ENCODE results near the gene AKAP13.

AKAP13 gene

DNA sequence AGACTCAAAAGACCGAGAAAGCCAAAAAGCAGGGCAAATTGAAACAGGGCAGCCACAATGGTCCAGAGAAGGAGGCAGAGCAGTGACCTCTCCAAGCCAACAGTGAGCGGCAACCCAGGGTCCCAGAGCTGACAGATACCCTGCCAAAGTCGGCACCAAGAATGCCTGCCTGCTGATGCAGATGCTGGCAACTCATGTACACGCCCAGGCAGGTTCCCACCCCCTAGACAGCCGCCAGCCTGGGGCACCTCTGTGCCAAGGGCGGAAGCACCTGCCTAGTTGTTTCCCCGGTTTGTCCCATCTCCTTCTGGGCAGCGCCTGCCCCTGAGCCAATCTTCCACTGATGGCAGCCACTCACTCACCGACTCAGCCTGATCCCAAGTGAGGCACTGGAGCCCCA, 392.3 kb downstream of the AKAP13 start:
- H3K4me3 ChIP-seq (ENCODE audit: low read depth, low read length) = no peak overlapping the region
- H3K9me3 ChIP-seq (ENCODE audit: control insufficient read depth, insufficient read depth, low read length) = no peaks in the 10 kb centered on the region
- no peak overlapping the region for H3K9ac ChIP-seq (ENCODE audit: low read depth, low read length)
- no peaks in the 10 kb centered on the region for H3K4me1 ChIP-seq (ENCODE audit: control insufficient read depth, insufficient read depth, low read length)
- H3K27me3 ChIP-seq (ENCODE audit: control insufficient read depth, insufficient read depth, low read length) = no peaks in the 10 kb centered on the region
- peaks cover 9% of the 10 kb centered on the region for H3K36me3 ChIP-seq (ENCODE audit: control insufficient read depth, insufficient read depth, low read length)

DNA sequence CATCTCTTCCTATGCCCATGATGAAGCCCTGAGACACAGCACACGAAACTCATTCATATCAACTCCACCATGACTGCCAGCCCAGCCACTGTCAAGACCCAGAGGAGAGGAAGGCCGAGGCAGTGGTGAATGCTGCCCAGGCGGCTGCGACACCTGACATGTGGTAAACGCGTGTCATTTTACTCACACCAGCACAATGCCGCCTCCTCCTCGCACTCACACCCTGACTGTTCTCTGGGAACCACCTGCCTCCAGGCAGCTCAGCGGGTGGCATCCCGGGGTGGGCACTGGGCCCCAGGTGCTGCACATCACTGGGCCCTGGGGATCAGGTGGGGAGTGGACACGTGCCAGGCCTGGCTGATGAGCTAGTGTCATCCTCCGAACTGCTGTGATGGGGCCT, 392.8 kb downstream of the AKAP13 start:
- Histone ChIP-seq H3K4me1 (ENCODE audit: control insufficient read depth, insufficient read depth, low read length) (no peaks in the 10 kb centered on the region), H3K27me3 (ENCODE audit: control insufficient read depth, insufficient read depth, low read length) (no peaks in the 10 kb centered on the region), H3K4me3 (ENCODE audit: low read depth, low read length) (no peak overlapping the region), H3K36me3 (ENCODE audit: control insufficient read depth, insufficient read depth, low read length) (peaks cover 4% of the 10 kb centered on the region), H3K9ac (ENCODE audit: low read depth, low read length) (no peak overlapping the region), H3K9me3 (ENCODE audit: control insufficient read depth, insufficient read depth, low read length) (no peaks in the 10 kb centered on the region)

DNA sequence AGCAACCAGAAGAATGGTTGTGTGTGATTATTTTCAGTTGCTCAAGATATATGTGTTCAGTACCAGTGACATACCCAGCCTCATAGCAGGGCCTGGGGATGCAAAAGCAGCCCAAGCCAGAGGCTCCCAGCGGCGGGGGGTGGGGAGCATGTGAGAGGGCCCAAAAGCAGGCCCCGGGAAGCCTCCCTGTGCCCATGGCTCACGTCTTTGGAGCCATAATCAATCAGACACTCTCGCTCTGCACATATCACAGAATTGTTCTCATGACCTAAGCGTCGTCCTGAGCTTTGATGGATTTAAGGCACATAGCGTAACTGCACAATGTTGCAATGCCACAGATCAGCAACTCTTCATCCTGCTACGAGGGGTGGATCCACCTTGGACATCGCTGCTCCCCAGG, 393.6 kb downstream of the AKAP13 start:
- no peaks in the 10 kb centered on the region for H3K9me3 ChIP-seq (ENCODE audit: control insufficient read depth, insufficient read depth, low read length)
- H3K27me3 ChIP-seq (ENCODE audit: control insufficient read depth, insufficient read depth, low read length) = no peaks in the 10 kb centered on the region
- H3K9ac ChIP-seq (ENCODE audit: low read depth, low read length) = no peak overlapping the region
- H3K36me3 ChIP-seq (ENCODE audit: control insufficient read depth, insufficient read depth, low read length) = peaks cover 1% of the 10 kb centered on the region
- no peak overlapping the region for H3K4me3 ChIP-seq (ENCODE audit: low read depth, low read length)
- H3K4me1 ChIP-seq (ENCODE audit: control insufficient read depth, insufficient read depth, low read length) = no peaks in the 10 kb centered on the region

DNA sequence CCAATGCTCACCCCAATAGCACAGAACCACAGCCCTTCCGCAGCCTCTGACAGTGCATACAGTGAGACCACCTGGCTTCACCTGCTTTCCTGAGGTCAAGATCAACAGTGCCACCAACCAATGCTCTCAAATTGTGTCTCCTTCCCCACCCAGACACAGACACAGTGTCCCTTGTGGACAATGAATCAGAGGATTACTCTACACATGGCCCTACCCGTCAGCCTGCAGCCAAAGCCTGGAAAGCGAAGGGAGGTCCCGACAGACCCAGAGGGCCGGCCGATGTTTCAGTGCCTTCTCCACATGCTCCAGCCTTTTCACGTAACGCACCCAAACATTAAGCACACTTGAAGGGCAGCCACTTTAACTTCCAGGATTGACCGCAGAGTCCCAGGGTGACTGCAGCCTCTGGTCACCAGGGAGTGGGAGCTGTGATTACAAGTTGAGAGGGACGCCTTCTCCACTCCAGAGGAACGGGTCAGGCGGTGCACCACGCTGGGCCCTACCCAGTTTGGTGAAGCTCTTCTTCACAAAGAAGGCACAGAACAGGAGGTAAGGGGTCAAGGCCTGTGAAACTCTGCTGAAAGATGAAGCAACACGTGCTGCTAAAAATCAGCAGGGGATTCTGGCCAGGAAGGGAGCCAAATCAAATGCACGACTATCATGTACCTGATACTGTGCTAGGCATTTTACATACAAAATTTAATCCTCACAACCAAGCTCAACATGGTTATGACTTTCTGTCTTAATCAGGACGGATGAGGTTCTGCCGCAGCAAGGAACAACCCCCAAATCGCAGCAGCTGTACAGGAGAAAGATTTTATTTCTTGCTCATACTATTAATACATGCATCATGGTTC, 397.1 kb downstream of the AKAP13 start:
- no peak overlapping the region for H3K9ac ChIP-seq (ENCODE audit: low read depth, low read length)
- H3K36me3 ChIP-seq (ENCODE audit: control insufficient read depth, insufficient read depth, low read length) = peaks cover 1% of the 10 kb centered on the region
- no peaks in the 10 kb centered on the region for H3K27me3 ChIP-seq (ENCODE audit: control insufficient read depth, insufficient read depth, low read length)
- no peak overlapping the region for H3K4me3 ChIP-seq (ENCODE audit: low read depth, low read length)
- peaks cover 4% of the 10 kb centered on the region for H3K4me1 ChIP-seq (ENCODE audit: control insufficient read depth, insufficient read depth, low read length)
- H3K9me3 ChIP-seq (ENCODE audit: control insufficient read depth, insufficient read depth, low read length) = no peaks in the 10 kb centered on the region

DNA sequence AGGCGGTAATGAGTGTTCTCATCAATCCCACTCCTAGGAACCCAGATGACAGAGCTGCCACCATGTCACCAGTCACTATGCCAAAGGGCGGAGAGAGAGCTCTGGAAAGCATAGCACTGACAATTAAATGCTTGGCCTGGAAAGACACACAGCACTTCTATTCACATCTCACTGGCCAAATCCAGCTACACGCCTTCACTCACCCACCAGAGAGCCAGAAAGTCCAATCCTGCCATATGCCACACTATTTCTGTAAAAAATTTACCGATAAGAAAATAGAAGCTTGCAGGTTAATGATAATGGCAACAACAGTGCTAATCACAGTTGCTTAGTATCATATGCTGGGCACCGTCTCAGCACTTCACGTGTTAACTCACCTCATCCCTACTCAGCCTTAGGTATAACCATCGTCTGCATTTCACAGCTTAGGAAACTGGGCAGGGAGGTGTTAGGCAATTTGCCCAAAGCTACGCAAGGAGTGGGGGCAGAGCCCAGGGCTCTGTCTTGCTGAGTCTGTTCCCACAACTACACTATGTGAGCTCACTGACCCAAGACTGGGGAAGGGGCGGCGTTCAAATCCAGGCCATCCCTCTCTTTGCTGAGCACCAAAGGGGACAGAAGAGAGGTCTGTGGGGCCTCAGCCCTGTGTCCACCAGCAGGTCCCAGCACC, 397.8 kb downstream of the AKAP13 start:
- H3K9ac ChIP-seq (ENCODE audit: low read depth, low read length) = no peak overlapping the region
- no peak overlapping the region for H3K4me3 ChIP-seq (ENCODE audit: low read depth, low read length)
- peaks cover 4% of the 10 kb centered on the region for H3K4me1 ChIP-seq (ENCODE audit: control insufficient read depth, insufficient read depth, low read length)
- H3K36me3 ChIP-seq (ENCODE audit: control insufficient read depth, insufficient read depth, low read length) = peaks cover 4% of the 10 kb centered on the region
- no peaks in the 10 kb centered on the region for H3K27me3 ChIP-seq (ENCODE audit: control insufficient read depth, insufficient read depth, low read length)
- no peaks in the 10 kb centered on the region for H3K9me3 ChIP-seq (ENCODE audit: control insufficient read depth, insufficient read depth, low read length)

DNA sequence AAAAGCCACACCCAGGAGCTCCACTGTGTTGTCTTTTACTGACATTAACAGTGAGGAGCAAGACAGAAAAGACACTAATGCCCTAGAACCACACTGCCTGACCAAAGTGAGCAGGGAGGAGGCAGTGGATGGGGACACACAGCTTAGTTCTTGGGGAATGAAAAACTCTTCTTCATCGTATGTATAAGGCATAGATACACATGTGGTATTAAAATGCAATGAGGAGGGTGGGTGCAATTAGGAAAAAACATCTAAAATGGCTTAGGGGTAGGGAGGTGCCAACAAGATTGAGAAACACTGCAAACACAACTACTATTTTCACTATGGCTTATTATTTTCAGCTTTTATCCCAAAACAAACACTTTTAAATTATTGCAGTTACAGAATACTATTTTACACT, 398.8 kb downstream of the AKAP13 start:
- H3K36me3 ChIP-seq (ENCODE audit: control insufficient read depth, insufficient read depth, low read length) = peaks cover 4% of the 10 kb centered on the region
- no peak overlapping the region for H3K9ac ChIP-seq (ENCODE audit: low read depth, low read length)
- H3K4me1 ChIP-seq (ENCODE audit: control insufficient read depth, insufficient read depth, low read length) = peaks cover 4% of the 10 kb centered on the region
- H3K9me3 ChIP-seq (ENCODE audit: control insufficient read depth, insufficient read depth, low read length) = no peaks in the 10 kb centered on the region
- H3K27me3 ChIP-seq (ENCODE audit: control insufficient read depth, insufficient read depth, low read length) = no peaks in the 10 kb centered on the region
- no peak overlapping the region for H3K4me3 ChIP-seq (ENCODE audit: low read depth, low read length)

DNA sequence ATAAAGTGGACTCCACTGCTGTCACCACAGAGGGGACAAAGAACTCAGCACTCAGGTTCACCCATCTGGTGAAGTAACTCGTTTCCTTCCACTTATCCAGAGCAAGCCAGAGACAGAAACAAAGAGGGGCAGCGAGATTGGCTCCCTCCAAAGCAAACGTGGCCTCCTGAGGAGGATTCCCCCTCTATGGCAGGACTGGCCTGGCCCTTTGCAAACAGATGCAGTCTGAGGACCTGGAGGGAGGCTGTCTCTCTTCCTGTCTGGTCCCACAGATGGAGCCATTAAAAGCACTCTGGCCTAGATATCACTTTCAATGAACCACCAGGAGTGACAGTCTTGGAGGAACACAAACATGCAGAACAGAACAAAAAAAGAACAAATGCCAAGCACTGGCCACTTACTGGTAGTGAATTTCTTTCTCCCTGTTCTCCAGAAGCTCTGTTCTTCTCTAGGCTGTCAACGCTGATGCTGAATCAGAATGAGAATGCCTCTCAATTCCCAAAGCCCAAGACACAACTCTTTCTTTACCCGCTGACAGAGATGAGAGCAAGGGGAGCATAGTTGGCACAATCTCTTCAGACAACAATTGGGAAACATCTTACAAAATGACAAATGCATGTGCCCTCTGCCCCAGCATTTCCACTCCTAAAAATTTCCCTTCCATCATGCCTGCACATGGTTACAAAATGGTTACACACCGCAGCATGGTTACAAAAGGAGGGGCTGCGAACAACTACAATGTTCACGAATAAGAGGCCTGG, 400.0 kb downstream of the AKAP13 start:
- peaks cover 6% of the 10 kb centered on the region for H3K4me1 ChIP-seq (ENCODE audit: control insufficient read depth, insufficient read depth, low read length)
- H3K36me3 ChIP-seq (ENCODE audit: control insufficient read depth, insufficient read depth, low read length) = peaks cover 4% of the 10 kb centered on the region
- H3K4me3 ChIP-seq (ENCODE audit: low read depth, low read length) = no peak overlapping the region
- no peaks in the 10 kb centered on the region for H3K27me3 ChIP-seq (ENCODE audit: control insufficient read depth, insufficient read depth, low read length)
- H3K9me3 ChIP-seq (ENCODE audit: control insufficient read depth, insufficient read depth, low read length) = no peaks in the 10 kb centered on the region
- H3K9ac ChIP-seq (ENCODE audit: low read depth, low read length) = peak overlapping the region; percentile 24

DNA sequence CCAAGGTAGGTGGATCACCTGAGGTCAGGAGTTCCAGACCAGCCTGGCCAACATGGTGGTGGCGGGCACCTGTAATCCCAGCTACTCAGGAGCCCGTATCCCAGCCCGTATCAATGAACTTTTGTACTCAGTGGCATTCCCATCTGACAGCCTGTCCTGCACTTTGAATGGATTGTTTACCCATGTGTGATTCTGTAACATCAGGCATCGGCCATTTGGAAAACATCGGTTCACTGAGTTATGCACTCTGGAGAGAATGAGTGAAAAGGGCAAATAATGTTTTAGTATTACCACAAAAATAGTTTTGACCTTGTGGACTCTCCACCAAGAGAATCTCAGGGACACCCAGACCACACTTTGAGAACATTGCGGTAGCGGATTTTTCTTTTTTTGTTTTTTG, 400.7 kb downstream of the AKAP13 start:
- Histone ChIP-seq H3K36me3 (ENCODE audit: control insufficient read depth, insufficient read depth, low read length) (peaks cover 4% of the 10 kb centered on the region), H3K4me1 (ENCODE audit: control insufficient read depth, insufficient read depth, low read length) (peaks cover 8% of the 10 kb centered on the region), H3K27me3 (ENCODE audit: control insufficient read depth, insufficient read depth, low read length) (no peaks in the 10 kb centered on the region), H3K4me3 (ENCODE audit: low read depth, low read length) (no peak overlapping the region), H3K9me3 (ENCODE audit: control insufficient read depth, insufficient read depth, low read length) (no peaks in the 10 kb centered on the region), H3K9ac (ENCODE audit: low read depth, low read length) (no peak overlapping the region)

DNA sequence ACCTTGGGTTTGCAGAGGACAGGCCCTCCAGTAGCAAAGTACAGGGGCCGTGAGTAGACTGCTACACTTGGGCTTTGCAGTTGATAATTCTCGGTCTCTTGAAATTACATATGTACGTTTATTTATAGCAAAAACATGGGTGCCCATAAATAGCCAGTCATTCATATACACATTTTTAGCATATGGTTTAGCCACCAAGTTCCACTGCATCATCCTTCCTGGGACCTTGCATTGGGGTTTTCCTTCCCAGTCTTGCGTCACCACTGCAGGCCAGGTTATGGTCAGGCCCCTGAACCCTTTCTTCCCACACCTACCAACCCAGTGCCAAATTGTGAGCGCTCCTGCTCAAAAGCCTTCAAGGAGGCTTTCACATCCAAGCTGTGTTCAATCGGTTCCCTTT, 401.7 kb downstream of the AKAP13 start:
- Histone ChIP-seq H3K27me3 (ENCODE audit: control insufficient read depth, insufficient read depth, low read length) (no peaks in the 10 kb centered on the region), H3K36me3 (ENCODE audit: control insufficient read depth, insufficient read depth, low read length) (peaks cover 4% of the 10 kb centered on the region), H3K4me3 (ENCODE audit: low read depth, low read length) (no peak overlapping the region), H3K9me3 (ENCODE audit: control insufficient read depth, insufficient read depth, low read length) (no peaks in the 10 kb centered on the region), H3K4me1 (ENCODE audit: control insufficient read depth, insufficient read depth, low read length) (peaks cover 10% of the 10 kb centered on the region), H3K9ac (ENCODE audit: low read depth, low read length) (no peak overlapping the region)

DNA sequence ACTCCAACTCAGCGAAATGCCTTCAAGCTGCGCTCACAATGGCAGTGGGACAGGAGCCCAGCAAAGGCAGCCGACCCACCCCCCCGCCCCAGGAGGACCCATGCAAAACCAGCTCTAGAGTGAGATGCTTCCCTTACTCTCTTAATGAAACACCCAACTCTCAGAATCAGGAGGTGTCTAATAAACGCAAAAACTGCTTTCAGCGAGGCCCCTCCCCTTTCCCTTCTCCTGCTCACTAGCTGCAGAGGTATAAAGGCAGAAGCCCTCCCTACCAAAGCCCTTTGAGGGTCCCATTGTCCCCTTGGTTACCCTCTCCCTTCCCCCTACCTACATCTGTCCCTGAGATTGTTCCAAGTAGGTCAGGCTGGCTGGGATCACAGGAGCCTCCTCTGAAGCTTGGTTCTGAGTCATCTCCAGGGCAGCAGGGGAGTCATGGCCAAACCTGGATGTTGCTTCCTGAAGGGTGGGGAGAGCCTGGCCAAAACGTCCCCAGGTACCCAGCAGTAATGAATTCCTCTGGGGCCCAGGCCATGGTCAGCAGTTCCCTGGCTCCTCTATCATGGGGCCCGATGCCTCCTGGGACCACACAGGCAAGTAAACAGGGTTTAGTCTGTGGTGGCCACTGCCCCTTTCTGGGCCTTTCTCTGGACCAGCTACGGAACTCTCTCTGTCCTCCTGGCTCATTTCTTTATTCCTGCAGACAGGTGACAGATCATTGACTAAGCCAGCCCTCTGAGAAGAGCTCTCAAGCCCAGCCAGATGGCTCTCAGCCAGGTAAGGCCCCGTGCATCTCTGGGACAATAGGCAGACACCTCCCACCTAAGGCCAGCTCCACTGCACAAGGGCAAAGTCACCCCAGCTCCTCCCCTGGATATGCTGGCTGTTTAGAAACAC, 405.7 kb downstream of the AKAP13 start:
- Histone ChIP-seq H3K4me1 (ENCODE audit: control insufficient read depth, insufficient read depth, low read length) (peaks cover 6% of the 10 kb centered on the region), H3K27me3 (ENCODE audit: control insufficient read depth, insufficient read depth, low read length) (no peaks in the 10 kb centered on the region), H3K9me3 (ENCODE audit: control insufficient read depth, insufficient read depth, low read length) (no peaks in the 10 kb centered on the region), H3K4me3 (ENCODE audit: low read depth, low read length) (no peak overlapping the region), H3K36me3 (ENCODE audit: control insufficient read depth, insufficient read depth, low read length) (peaks cover 8% of the 10 kb centered on the region), H3K9ac (ENCODE audit: low read depth, low read length) (no peak overlapping the region)

DNA sequence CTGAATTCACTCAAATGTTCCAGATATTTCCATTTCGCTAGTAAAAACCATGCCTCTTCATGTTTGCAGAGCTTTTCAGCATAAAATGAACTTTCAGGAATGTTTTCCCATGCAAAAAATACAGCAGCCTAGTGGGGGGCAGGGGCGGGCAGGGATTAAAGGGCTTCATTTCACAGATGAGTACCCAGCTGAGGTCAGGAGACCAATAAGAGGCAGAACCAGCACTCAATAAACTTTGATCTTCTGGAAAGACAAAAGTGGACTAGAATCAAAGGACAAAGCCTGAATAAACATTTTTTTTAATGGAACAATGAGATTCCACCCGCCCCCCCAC, 406.3 kb downstream of the AKAP13 start:
- no peak overlapping the region for H3K9ac ChIP-seq (ENCODE audit: low read depth, low read length)
- no peaks in the 10 kb centered on the region for H3K9me3 ChIP-seq (ENCODE audit: control insufficient read depth, insufficient read depth, low read length)

More for the DNA sequence above, 406.3 kb downstream of the AKAP13 start:
- Histone ChIP-seq H3K27me3 (ENCODE audit: control insufficient read depth, insufficient read depth, low read length) (no peaks in the 10 kb centered on the region), H3K4me3 (ENCODE audit: low read depth, low read length) (no peak overlapping the region), H3K4me1 (ENCODE audit: control insufficient read depth, insufficient read depth, low read length) (peaks cover 6% of the 10 kb centered on the region), H3K36me3 (ENCODE audit: control insufficient read depth, insufficient read depth, low read length) (peaks cover 8% of the 10 kb centered on the region)

Measured in iPS-15b (cell line).